Endothelial cell of umbilical vein (primary cell): ENCODE measurements around the gene DGUOK. TPM values are rescaled to one million over a fixed set of nuclear protein-coding genes. Genes with fewer than 3 reads are reported as not detected.

ENCODE experiments used
- BruUV-seq: library from RNA; stranded (reverse); fragments of 400-500 nt; replicated peaks from 2 replicates; lab custom pipeline; 2021; lab: Mats Ljungman, UMichigan
- CTCF ChIA-PET: fragments of 300-600, 350-600 bp; sonication (Branson Sonifier 250); formaldehyde crosslinking; loops from one replicate; lab custom pipeline; 2021; ENCODE audit warnings: antibody characterized with exemption, inconsistent platforms; lab: Charles Lee
- POLR2A ChIA-PET: fragments of 300-600, 350-600 bp; sonication (Branson Sonifier 250); formaldehyde crosslinking; loops from one replicate; lab custom pipeline; 2021; ENCODE audit warnings: antibody characterized with exemption, inconsistent platforms; lab: Charles Lee
- DNase-seq: peaks from one replicate; pipeline ENCODE4 v3.0.0-alpha.2; 2011; ENCODE audit warnings: low read depth, low spot score
- FAIRE-seq: peaks from 2 replicates; lab custom pipeline; 2011; peaks lifted over from hg19 to GRCh38; lab: Jason Lieb, UNC
- H2AFZ ChIP-seq: 2 replicates; pipeline ENCODE4 v1.6.0; 2012; ENCODE audit warnings: low read depth, low read length, control low read depth, inconsistent platforms
- H3K27ac ChIP-seq: 2 replicates; pipeline ENCODE4 v1.5.1; 2011; ENCODE audit warnings: low read depth, mild to moderate bottlenecking, control low read depth, low read length, moderate library complexity; ENCODE audit not compliant: insufficient read depth
- H3K27me3 ChIP-seq, 2 experiments: 2 replicates each; pipeline versions ENCODE4 v1.6.0 to v1.6.1; 2011; ENCODE audit warnings: low read length in 2 of 2, mixed read lengths in 1 of 2; ENCODE audit not compliant: control insufficient read depth in 2 of 2, insufficient read depth in 2 of 2
- H3K36me3 ChIP-seq, 2 experiments: 2 replicates in 1 of 2; 3 replicates in 1 of 2; pipeline ENCODE4 v1.5.1; 2011; ENCODE audit warnings: low read length in 2 of 2, mild to moderate bottlenecking in 1 of 2, moderate library complexity in 1 of 2; ENCODE audit not compliant: control insufficient read depth in 2 of 2, insufficient read depth in 2 of 2; ENCODE audit errors: extremely low read depth in 1 of 2
- H3K4me1 ChIP-seq: 3 replicates; pipeline ENCODE4 v1.5.1; 2011; ENCODE audit warnings: mild to moderate bottlenecking, low read length; ENCODE audit not compliant: control insufficient read depth, insufficient read depth; ENCODE audit errors: extremely low read depth
- H3K4me2 ChIP-seq: 2 replicates; pipeline ENCODE4 v1.6.1; 2011; ENCODE audit warnings: low read length, control low read depth, mixed read lengths; ENCODE audit not compliant: insufficient read depth
- H3K4me3 ChIP-seq, 3 experiments: fragments of 200-600 bp in 1 of 3; sonication (generic), shearing (Covaris generic) in 1 of 3; replicated peaks in 1 of 3; 2 replicates each; pipeline ENCODE4 v1.5.1; 2011 to 2016; ENCODE audit warnings: control low read depth in 3 of 3, low read length in 3 of 3, mild to moderate bottlenecking in 2 of 3, inconsistent platforms in 1 of 3, low read depth in 1 of 3, moderate library complexity in 1 of 3; ENCODE audit not compliant: insufficient read depth in 1 of 3
- H3K79me2 ChIP-seq: 2 replicates; pipeline ENCODE4 v1.6.0; 2012; ENCODE audit warnings: low read length, inconsistent platforms; ENCODE audit not compliant: control insufficient read depth, insufficient read depth
- H3K9ac ChIP-seq: replicated peaks from 2 replicates; pipeline ENCODE3; 2011; ENCODE audit warnings: low read length, control low read depth; ENCODE audit not compliant: insufficient read depth; ENCODE audit errors: extremely low read depth
- H3K9me1 ChIP-seq: replicated peaks from 3 replicates; pipeline ENCODE4 v1.6.0; 2011; ENCODE audit warnings: mild to moderate bottlenecking, low read length; ENCODE audit not compliant: control insufficient read depth, insufficient read depth; ENCODE audit errors: extremely low read depth
- H3K9me3 ChIP-seq: replicated peaks from 2 replicates; pipeline ENCODE4 v1.5.1; 2012; ENCODE audit warnings: low read length, inconsistent platforms; ENCODE audit not compliant: control insufficient read depth, insufficient read depth
- H4K20me1 ChIP-seq: replicated peaks from 2 replicates; pipeline ENCODE3; 2011; ENCODE audit warnings: mild to moderate bottlenecking, low read length; ENCODE audit not compliant: control insufficient read depth, insufficient read depth; ENCODE audit errors: extremely low read depth
- EZH2 ChIP-seq: IDR thresholded peaks from 2 replicates; pipeline ENCODE4 v1.6.1; 2012; ENCODE audit warnings: borderline replicate concordance, low read depth, mild to moderate bottlenecking, moderate library complexity, low read length, inconsistent platforms; ENCODE audit not compliant: severe bottlenecking
- FOS ChIP-seq: IDR thresholded peaks from 2 replicates; pipeline ENCODE4 v1.6.1; 2011; ENCODE audit warnings: mild to moderate bottlenecking, low read length, moderate library complexity, borderline replicate concordance; ENCODE audit not compliant: insufficient read depth
- GATA2 ChIP-seq: IDR thresholded peaks from 2 replicates; pipeline ENCODE4 v1.7.0; 2011; ENCODE audit warnings: low read depth, mild to moderate bottlenecking, moderate library complexity, mixed read lengths, low read length; ENCODE audit not compliant: insufficient read length, insufficient read depth
- JUN ChIP-seq: IDR thresholded peaks from 2 replicates; pipeline ENCODE4 v1.6.1; 2011; ENCODE audit warnings: borderline replicate concordance, low read depth; ENCODE audit not compliant: insufficient read length, insufficient read depth
- MYC ChIP-seq: IDR thresholded peaks from one replicate; pipeline ENCODE4 v1.6.1; 2011; ENCODE audit warnings: mild to moderate bottlenecking, low read depth, low read length
- POLR2A ChIP-seq: IDR thresholded peaks from 2 replicates; pipeline ENCODE4 v1.6.1; 2012; ENCODE audit warnings: low read depth, mild to moderate bottlenecking, control low read depth, low read length
- POLR2AphosphoS5 ChIP-seq: IDR thresholded peaks from 2 replicates; pipeline ENCODE4 v1.6.1; 2012; ENCODE audit warnings: low read depth, mild to moderate bottlenecking, control low read depth, low read length, moderate library complexity; ENCODE audit not compliant: insufficient read depth
- dilution Hi-C: fragments of 300-500 bp; cut with MboI; formaldehyde crosslinking; loops from one replicate; pipeline ENCODE4 v1.15.0; 2019; ENCODE audit warnings: low sequenced_read_pairs; ENCODE audit not compliant: extremely low pct_ligation_motif_present
- intact Hi-C: fragments of 100-400 bp; cut with micrococcal nuclease; formaldehyde crosslinking; loops from one replicate; pipeline ENCODE4 v1.10.0; 2022
- polyA plus RNA-seq, 4 experiments: library from polyadenylated mRNA; depleted of rRNA in 3 of 4; stranded (reverse) in 3 of 4; unstranded in 1 of 4; fragments of >200 nt; gene quantifications; 2 replicates each; pipeline versions ENCODE4 v1.2.1 to v1.2.3, GENCODE V29; 2011 to 2012; ENCODE audit warnings: missing spikeins in 1 of 4
- total RNA-seq: library from RNA; stranded (reverse); gene quantifications from 2 replicates; pipeline ENCODE4 v1.2.3, GENCODE V29; 2021
- TF ChIP-seq, protein P1 (sequence below): IDR thresholded peaks from 2 replicates; pipeline ENCODE4 v1.6.1; 2011; ENCODE audit not compliant: insufficient read depth, insufficient read length
- TF ChIP-seq, protein P2 (sequence below), 2 donors: IDR thresholded peaks; 1 replicate in 1 of 2; 2 replicates in 1 of 2; pipeline ENCODE4 v1.5.1; 2011; ENCODE audit warnings: low read length in 2 of 2, mild to moderate bottlenecking in 2 of 2, moderate library complexity in 2 of 2, control low read depth in 1 of 2, inconsistent platforms in 1 of 2, low read depth in 1 of 2; ENCODE audit not compliant: insufficient read depth in 1 of 2; ENCODE audit errors: extremely low read depth in 1 of 2

Gene DGUOK
- total and polyA plus RNA-seq, 2 donors (not counting 3 experiments of a cell fraction or from before 2014, with no cell fraction given) = 51.8 to 77.5 TPM

DNA sequence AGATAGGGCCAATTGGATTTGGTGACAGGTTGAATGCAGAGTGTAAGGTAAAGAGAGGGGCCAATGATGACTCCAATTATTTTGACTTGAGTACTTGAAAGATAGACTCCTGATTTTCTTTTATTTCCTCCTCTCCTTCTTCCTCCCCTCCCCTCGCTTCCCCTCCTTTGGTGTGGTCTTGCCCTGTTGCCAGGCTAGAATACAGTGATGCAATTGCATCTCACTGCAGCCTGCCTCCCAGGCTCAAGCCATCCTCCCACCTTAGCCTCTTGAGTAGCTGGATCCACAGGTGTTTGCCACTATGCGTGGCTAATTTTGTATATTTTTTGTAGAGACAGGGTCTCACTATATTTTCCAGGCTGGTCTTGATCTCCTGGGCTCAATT, 2.3 kb downstream of the DGUOK start:
- no peak overlapping the region for H3K4me2 ChIP-seq
- DNase-seq = no peak
- H3K9me3 ChIP-seq = no peaks in the 10 kb centered on the region
- peaks cover 52% of the 10 kb centered on the region for H3K79me2 ChIP-seq
- H3K9ac ChIP-seq = no peak overlapping the region
- no peak overlapping the region for H3K27ac ChIP-seq
- CTCF ChIA-PET = no interaction called here
- no peak overlapping the region for H3K4me3 ChIP-seq
- POLR2A ChIA-PET = no interaction called here
- dilution Hi-C loops = no loop called here
- no peak overlapping the region for H2AFZ ChIP-seq
- H3K27me3 ChIP-seq = peaks cover 0 to 1% of the 10 kb centered on the region in 2 experiments
- no peak for TF ChIP-seq POLR2A
- TF ChIP-seq JUN = no peak
- TF ChIP-seq FOS = no peak
- no peak for TF ChIP-seq EZH2
- TF ChIP-seq MYC = no peak
- TF ChIP-seq, protein P1, sequence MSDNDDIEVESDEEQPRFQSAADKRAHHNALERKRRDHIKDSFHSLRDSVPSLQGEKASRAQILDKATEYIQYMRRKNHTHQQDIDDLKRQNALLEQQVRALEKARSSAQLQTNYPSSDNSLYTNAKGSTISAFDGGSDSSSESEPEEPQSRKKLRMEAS = no peak
- TF ChIP-seq, protein P2, sequence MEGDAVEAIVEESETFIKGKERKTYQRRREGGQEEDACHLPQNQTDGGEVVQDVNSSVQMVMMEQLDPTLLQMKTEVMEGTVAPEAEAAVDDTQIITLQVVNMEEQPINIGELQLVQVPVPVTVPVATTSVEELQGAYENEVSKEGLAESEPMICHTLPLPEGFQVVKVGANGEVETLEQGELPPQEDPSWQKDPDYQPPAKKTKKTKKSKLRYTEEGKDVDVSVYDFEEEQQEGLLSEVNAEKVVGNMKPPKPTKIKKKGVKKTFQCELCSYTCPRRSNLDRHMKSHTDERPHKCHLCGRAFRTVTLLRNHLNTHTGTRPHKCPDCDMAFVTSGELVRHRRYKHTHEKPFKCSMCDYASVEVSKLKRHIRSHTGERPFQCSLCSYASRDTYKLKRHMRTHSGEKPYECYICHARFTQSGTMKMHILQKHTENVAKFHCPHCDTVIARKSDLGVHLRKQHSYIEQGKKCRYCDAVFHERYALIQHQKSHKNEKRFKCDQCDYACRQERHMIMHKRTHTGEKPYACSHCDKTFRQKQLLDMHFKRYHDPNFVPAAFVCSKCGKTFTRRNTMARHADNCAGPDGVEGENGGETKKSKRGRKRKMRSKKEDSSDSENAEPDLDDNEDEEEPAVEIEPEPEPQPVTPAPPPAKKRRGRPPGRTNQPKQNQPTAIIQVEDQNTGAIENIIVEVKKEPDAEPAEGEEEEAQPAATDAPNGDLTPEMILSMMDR (IDR thresholded peaks at IDR 0.05; ENCODE audit: extremely low read depth in 1 of 2, insufficient read depth in 1 of 2, low read depth in 1 of 2, low read length in 2 of 2) = no peak
- TF ChIP-seq POLR2AphosphoS5 = no peak
- no peak for TF ChIP-seq GATA2
- no peak for FAIRE-seq
- H3K4me1 ChIP-seq = peaks cover 13% of the 10 kb centered on the region
- no peaks in the 10 kb centered on the region for H3K36me3 ChIP-seq
- peaks cover 3% of the 10 kb centered on the region for H4K20me1 ChIP-seq
- BruUV-seq = no TSS peak
- no peaks in the 10 kb centered on the region for H3K9me1 ChIP-seq
- intact Hi-C loops = no loop called here
